Astrocyte (in vitro differentiated cells and primary cell): ENCODE results near the gene NSUN6. TPM values are rescaled to one million over a fixed set of nuclear protein-coding genes. Genes with fewer than 3 reads are reported as not detected.

Experiments
- DNase-seq: peaks from one replicate; pipeline ENCODE4 v3.0.0-alpha.2; 2010; ENCODE audit warnings: low read depth
- FAIRE-seq: peaks from 2 replicates; lab custom pipeline; 2011; peaks lifted over from hg19 to GRCh38; lab: Jason Lieb, UNC
- H2AFZ ChIP-seq: 2 replicates; pipeline ENCODE4 v1.6.0; 2012; ENCODE audit warnings: low read depth, low read length, inconsistent platforms
- H3K27ac ChIP-seq: 2 replicates; pipeline ENCODE4 v1.5.1; 2011; ENCODE audit warnings: low read depth, low read length, inconsistent platforms
- H3K27me3 ChIP-seq: 2 replicates; pipeline ENCODE4 v1.6.0; 2011; ENCODE audit warnings: low read length, inconsistent platforms; ENCODE audit not compliant: insufficient read depth
- H3K36me3 ChIP-seq: 2 replicates; pipeline ENCODE4 v1.5.1; 2011; ENCODE audit warnings: low read length, inconsistent platforms; ENCODE audit not compliant: insufficient read depth
- H3K4me1 ChIP-seq: 2 replicates; pipeline ENCODE4 v1.5.1; 2011; ENCODE audit warnings: low read length, inconsistent platforms; ENCODE audit not compliant: insufficient read depth
- H3K4me2 ChIP-seq: 2 replicates; pipeline ENCODE4 v1.6.0; 2012; ENCODE audit warnings: low read length, inconsistent platforms
- H3K4me3 ChIP-seq: 2 replicates; pipeline ENCODE4 v1.5.1; 2011; ENCODE audit warnings: low read depth, mild to moderate bottlenecking, low read length, inconsistent platforms; ENCODE audit not compliant: insufficient read depth
- H3K79me2 ChIP-seq: 2 replicates; pipeline ENCODE4 v1.6.0; 2012; ENCODE audit warnings: mild to moderate bottlenecking, low read length, inconsistent platforms; ENCODE audit not compliant: insufficient read depth
- H3K9ac ChIP-seq: 2 replicates; pipeline ENCODE4 v1.6.0; 2012; ENCODE audit warnings: mild to moderate bottlenecking, low read length, inconsistent platforms
- H3K9me3 ChIP-seq: 2 replicates; pipeline ENCODE4 v1.5.1; 2012; ENCODE audit warnings: low read depth, mild to moderate bottlenecking, low read length, inconsistent platforms; ENCODE audit not compliant: insufficient read depth
- H4K20me1 ChIP-seq: 2 replicates; pipeline ENCODE4 v1.6.0; 2012; ENCODE audit warnings: low read length, inconsistent platforms; ENCODE audit not compliant: insufficient read depth
- H3K27ac Mint-ChIP-seq: one replicate; pipeline ENCODE4 v1.8.0; 2021; ENCODE audit warnings: mild to moderate bottlenecking, mixed read lengths; ENCODE audit not compliant: unreplicated experiment
- H3K27me3 Mint-ChIP-seq: one replicate; pipeline ENCODE4 v1.8.0; 2021; ENCODE audit warnings: low read depth, mixed read lengths; ENCODE audit not compliant: unreplicated experiment
- H3K36me3 Mint-ChIP-seq: one replicate; pipeline ENCODE4 v1.8.0; 2021; ENCODE audit warnings: low read depth, mixed read lengths; ENCODE audit not compliant: unreplicated experiment
- H3K4me1 Mint-ChIP-seq: one replicate; pipeline ENCODE4 v1.8.0; 2021; ENCODE audit warnings: low read depth, mixed read lengths; ENCODE audit not compliant: unreplicated experiment
- H3K4me3 Mint-ChIP-seq: one replicate; pipeline ENCODE4 v1.8.0; 2021; ENCODE audit warnings: mild to moderate bottlenecking, moderate library complexity, mixed read lengths; ENCODE audit not compliant: unreplicated experiment
- H3K9me3 Mint-ChIP-seq: one replicate; pipeline ENCODE4 v1.8.0; 2021; ENCODE audit warnings: mild to moderate bottlenecking, mixed read lengths; ENCODE audit not compliant: unreplicated experiment
- EZH2 ChIP-seq: IDR thresholded peaks from 2 replicates; pipeline ENCODE4 v1.6.1; 2012; ENCODE audit warnings: mild to moderate bottlenecking, low read length, inconsistent platforms; ENCODE audit not compliant: insufficient read depth
- total RNA-seq: library from RNA; stranded (reverse); gene quantifications from 2 replicates; pipeline ENCODE4 v1.2.1, GENCODE V29; 2021
- TF ChIP-seq, protein P1 (sequence below): IDR thresholded peaks from 2 replicates; pipeline ENCODE4 v1.5.1; 2011; ENCODE audit warnings: low read depth, mild to moderate bottlenecking, inconsistent platforms, low read length, moderate library complexity; ENCODE audit not compliant: insufficient read depth

The NSUN6 gene
- total RNA-seq, 1 donor from 2014 or later: 7.3 TPM

DNA sequence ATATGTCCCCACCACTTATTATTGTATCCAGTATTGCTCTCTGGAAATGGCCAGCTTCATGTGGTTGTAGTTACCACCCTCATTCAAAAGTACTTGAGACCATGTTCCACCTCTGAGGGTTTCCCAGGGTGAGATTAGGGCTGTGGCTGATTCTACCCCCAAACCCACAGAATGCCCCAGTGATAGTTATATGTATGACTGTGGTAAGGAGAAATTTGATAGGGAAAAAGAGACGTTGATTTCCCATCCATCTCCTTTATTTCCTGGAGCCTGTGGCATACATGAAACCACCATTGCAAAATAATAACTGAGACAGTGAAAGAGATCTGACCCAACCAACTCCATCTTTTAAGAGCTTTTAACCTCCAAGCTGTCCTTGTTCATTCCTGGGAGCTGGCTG is 33.0 kb upstream of the NSUN6 start:
- Mint-ChIP-seq H3K4me1 (peaks cover 30% of the 10 kb centered on the region), H3K36me3 (peaks cover 2% of the 10 kb centered on the region), H3K27me3 (no peaks in the 10 kb centered on the region), H3K27ac (no peak overlapping the region), H3K4me3 (no peak overlapping the region), H3K9me3 (no peaks in the 10 kb centered on the region)
- no peaks in the 10 kb centered on the region for H4K20me1 ChIP-seq
- H3K9ac ChIP-seq: no peak overlapping the region
- H3K4me3 ChIP-seq: no peak overlapping the region
- no peaks in the 10 kb centered on the region for H3K36me3 ChIP-seq
- peaks cover 24% of the 10 kb centered on the region for H3K4me1 ChIP-seq
- DNase-seq (peak; percentile 63), FAIRE-seq (no peak)
- no peak overlapping the region for H3K27ac ChIP-seq
- H3K4me2 ChIP-seq: no peak overlapping the region
- no peaks in the 10 kb centered on the region for H3K79me2 ChIP-seq
- H3K9me3 ChIP-seq: no peaks in the 10 kb centered on the region
- no peak overlapping the region for H2AFZ ChIP-seq
- TF ChIP-seq EZH2: no peak
- TF ChIP-seq, protein P1, sequence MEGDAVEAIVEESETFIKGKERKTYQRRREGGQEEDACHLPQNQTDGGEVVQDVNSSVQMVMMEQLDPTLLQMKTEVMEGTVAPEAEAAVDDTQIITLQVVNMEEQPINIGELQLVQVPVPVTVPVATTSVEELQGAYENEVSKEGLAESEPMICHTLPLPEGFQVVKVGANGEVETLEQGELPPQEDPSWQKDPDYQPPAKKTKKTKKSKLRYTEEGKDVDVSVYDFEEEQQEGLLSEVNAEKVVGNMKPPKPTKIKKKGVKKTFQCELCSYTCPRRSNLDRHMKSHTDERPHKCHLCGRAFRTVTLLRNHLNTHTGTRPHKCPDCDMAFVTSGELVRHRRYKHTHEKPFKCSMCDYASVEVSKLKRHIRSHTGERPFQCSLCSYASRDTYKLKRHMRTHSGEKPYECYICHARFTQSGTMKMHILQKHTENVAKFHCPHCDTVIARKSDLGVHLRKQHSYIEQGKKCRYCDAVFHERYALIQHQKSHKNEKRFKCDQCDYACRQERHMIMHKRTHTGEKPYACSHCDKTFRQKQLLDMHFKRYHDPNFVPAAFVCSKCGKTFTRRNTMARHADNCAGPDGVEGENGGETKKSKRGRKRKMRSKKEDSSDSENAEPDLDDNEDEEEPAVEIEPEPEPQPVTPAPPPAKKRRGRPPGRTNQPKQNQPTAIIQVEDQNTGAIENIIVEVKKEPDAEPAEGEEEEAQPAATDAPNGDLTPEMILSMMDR: no peak
- H3K27me3 ChIP-seq: no peaks in the 10 kb centered on the region

DNA sequence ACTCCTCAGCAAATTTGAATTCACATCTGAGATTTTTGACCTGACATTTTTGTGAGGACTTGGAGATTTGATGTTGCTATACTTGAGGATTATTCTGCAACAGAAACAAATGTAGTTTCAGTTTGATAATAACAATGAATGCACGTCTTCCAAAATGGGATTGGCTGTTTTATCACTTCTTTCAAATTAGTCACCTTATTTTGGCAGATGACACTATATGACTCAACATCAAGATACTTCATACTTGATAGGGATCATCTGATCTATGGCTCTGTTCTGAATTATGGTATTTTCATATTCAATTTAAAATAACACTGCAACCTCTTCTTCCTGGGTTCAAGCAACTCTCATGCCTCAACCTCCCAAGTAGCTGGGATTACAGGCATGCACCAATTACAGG is 32.0 kb upstream of the NSUN6 start:
- Mint-ChIP-seq H3K27ac (peak overlapping the region; percentile 97), H3K36me3 (peaks cover 2% of the 10 kb centered on the region), H3K4me3 (no peak overlapping the region), H3K27me3 (no peaks in the 10 kb centered on the region), H3K4me1 (peaks cover 30% of the 10 kb centered on the region), H3K9me3 (no peaks in the 10 kb centered on the region)
- Histone ChIP-seq H3K79me2 (no peaks in the 10 kb centered on the region), H2AFZ (no peak overlapping the region), H3K36me3 (no peaks in the 10 kb centered on the region), H3K27me3 (no peaks in the 10 kb centered on the region), H3K4me2 (peak overlapping the region; percentile 46), H4K20me1 (no peaks in the 10 kb centered on the region), H3K27ac (peak overlapping the region; percentile 71), H3K9ac (no peak overlapping the region), H3K9me3 (no peaks in the 10 kb centered on the region), H3K4me1 (peaks cover 24% of the 10 kb centered on the region), H3K4me3 (no peak overlapping the region)
- FAIRE-seq: peak; percentile 20
- peak; percentile 72 for DNase-seq
- TF ChIP-seq, protein P1: no peak
- TF ChIP-seq EZH2: no peak

DNA sequence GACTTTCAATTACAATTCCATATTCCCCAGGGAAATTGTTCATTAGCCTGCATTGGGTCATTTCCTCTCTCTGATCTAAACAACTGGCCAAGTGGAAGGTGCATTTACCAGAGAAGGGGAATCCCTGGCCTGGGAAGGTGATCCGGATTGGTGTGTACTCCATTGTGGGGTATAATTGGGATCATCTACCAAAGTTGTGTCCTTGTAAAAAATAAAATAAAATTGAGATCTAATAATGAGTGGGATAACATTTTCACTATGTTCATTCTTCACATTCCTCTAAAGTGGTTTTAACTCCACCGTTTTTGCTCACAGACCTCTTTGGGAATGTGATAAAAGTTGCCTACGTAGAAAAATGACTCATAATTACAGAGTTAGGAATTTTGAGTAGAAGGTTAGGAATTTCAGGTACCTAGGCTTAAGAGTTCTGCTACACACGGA is 30.6 kb upstream of the NSUN6 start:
- FAIRE-seq: peak; percentile 52
- Histone ChIP-seq H3K4me2 (peak overlapping the region; percentile 46), H4K20me1 (no peaks in the 10 kb centered on the region), H3K79me2 (no peaks in the 10 kb centered on the region), H3K27ac (peak overlapping the region; percentile 71), H3K36me3 (peaks cover 6% of the 10 kb centered on the region), H3K4me1 (peaks cover 24% of the 10 kb centered on the region), H3K9me3 (no peaks in the 10 kb centered on the region), H3K27me3 (no peaks in the 10 kb centered on the region), H2AFZ (no peak overlapping the region), H3K9ac (peak overlapping the region; percentile 31), H3K4me3 (peak overlapping the region; percentile 9)
- H3K36me3 Mint-ChIP-seq: peaks cover 2% of the 10 kb centered on the region
- no peak overlapping the region for H3K4me3 Mint-ChIP-seq
- H3K9me3 Mint-ChIP-seq: no peaks in the 10 kb centered on the region
- H3K27ac Mint-ChIP-seq: peak overlapping the region; percentile 97
- H3K4me1 Mint-ChIP-seq: peaks cover 30% of the 10 kb centered on the region
- H3K27me3 Mint-ChIP-seq: no peaks in the 10 kb centered on the region
- peak; percentile 81 for DNase-seq
- no peak for TF ChIP-seq EZH2
- TF ChIP-seq, protein P1: no peak
